Renal cortex interstitium (tissue), 15 donors: Measurements from ENCODE around the gene CDH11. TPM values are rescaled to one million over a fixed set of nuclear protein-coding genes. Genes with fewer than 3 reads are reported as not detected.

Source experiments
- DNase-seq, 11 donors: peaks; one replicate each; pipeline ENCODE4 v3.0.0-alpha.2; 2013; ENCODE audit warnings: low read depth in 9 of 11, low spot score in 4 of 11; ENCODE audit errors: extremely low read depth in 1 of 11
- long read RNA-seq, 16 experiments: transcript quantifications; one replicate each; lab custom pipeline, GENCODE V29; 2026
- polyA plus RNA-seq, 3 donors: library from polyadenylated mRNA; unstranded; fragments of 120-200 nt; gene quantifications; one replicate each; pipeline ENCODE4 v1.2.1, GENCODE V29; 2013; ENCODE audit not compliant: insufficient read length in 3 of 3

The CDH11 gene, protein sequence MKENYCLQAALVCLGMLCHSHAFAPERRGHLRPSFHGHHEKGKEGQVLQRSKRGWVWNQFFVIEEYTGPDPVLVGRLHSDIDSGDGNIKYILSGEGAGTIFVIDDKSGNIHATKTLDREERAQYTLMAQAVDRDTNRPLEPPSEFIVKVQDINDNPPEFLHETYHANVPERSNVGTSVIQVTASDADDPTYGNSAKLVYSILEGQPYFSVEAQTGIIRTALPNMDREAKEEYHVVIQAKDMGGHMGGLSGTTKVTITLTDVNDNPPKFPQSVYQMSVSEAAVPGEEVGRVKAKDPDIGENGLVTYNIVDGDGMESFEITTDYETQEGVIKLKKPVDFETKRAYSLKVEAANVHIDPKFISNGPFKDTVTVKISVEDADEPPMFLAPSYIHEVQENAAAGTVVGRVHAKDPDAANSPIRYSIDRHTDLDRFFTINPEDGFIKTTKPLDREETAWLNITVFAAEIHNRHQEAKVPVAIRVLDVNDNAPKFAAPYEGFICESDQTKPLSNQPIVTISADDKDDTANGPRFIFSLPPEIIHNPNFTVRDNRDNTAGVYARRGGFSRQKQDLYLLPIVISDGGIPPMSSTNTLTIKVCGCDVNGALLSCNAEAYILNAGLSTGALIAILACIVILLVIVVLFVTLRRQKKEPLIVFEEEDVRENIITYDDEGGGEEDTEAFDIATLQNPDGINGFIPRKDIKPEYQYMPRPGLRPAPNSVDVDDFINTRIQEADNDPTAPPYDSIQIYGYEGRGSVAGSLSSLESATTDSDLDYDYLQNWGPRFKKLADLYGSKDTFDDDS
- 100 to 1,000 TPM; 150 to 221 (median 177) TPM for polyA plus RNA-seq
- long read RNA-seq, donor 1, full-length matches to known transcripts = 11 of 11 reads
- long read RNA-seq, donor 1, partial matches to known transcripts = 0 of 11 reads
- long read RNA-seq, donor 1, other reads (novel, unspliced or antisense) = 0 of 11 reads
- long read RNA-seq, donor 2, full-length matches to known transcripts = 12 of 12 reads
- long read RNA-seq, donor 2, partial matches to known transcripts = 0 of 12 reads
- long read RNA-seq, donor 2, other reads (novel, unspliced or antisense) = 0 of 12 reads
- long read RNA-seq, donor 3, full-length matches to known transcripts = 25 of 30 reads
- long read RNA-seq, donor 3, partial matches to known transcripts = 5 of 30 reads
- long read RNA-seq, donor 3, other reads (novel, unspliced or antisense) = 0 of 30 reads
- long read RNA-seq, donor 4, full-length matches to known transcripts = 14 of 25 reads
- long read RNA-seq, donor 4, partial matches to known transcripts = 11 of 25 reads
- long read RNA-seq, donor 4, other reads (novel, unspliced or antisense) = 0 of 25 reads
- long read RNA-seq, donor 5 = 0 reads
- long read RNA-seq, donor 6, full-length matches to known transcripts = 16 of 16 reads
- long read RNA-seq, donor 6, partial matches to known transcripts = 0 of 16 reads
- long read RNA-seq, donor 6, other reads (novel, unspliced or antisense) = 0 of 16 reads
- long read RNA-seq, donor 7, full-length matches to known transcripts = 10 of 10 reads
- long read RNA-seq, donor 7, partial matches to known transcripts = 0 of 10 reads
- long read RNA-seq, donor 7, other reads (novel, unspliced or antisense) = 0 of 10 reads
- long read RNA-seq, donor 8 = 0 reads
- long read RNA-seq, donor 9, full-length matches to known transcripts = 9 of 14 reads
- long read RNA-seq, donor 9, partial matches to known transcripts = 5 of 14 reads
- long read RNA-seq, donor 9, other reads (novel, unspliced or antisense) = 0 of 14 reads
- long read RNA-seq, donor 10, full-length matches to known transcripts = 5 of 10 reads
- long read RNA-seq, donor 10, partial matches to known transcripts = 5 of 10 reads
- long read RNA-seq, donor 10, other reads (novel, unspliced or antisense) = 0 of 10 reads
- long read RNA-seq, donor 11, full-length matches to known transcripts = 12 of 12 reads
- long read RNA-seq, donor 11, partial matches to known transcripts = 0 of 12 reads
- long read RNA-seq, donor 11, other reads (novel, unspliced or antisense) = 0 of 12 reads
- long read RNA-seq, donor 12, full-length matches to known transcripts = 3 of 3 reads
- long read RNA-seq, donor 12, partial matches to known transcripts = 0 of 3 reads
- long read RNA-seq, donor 12, other reads (novel, unspliced or antisense) = 0 of 3 reads
- long read RNA-seq, donor 13 = 0 reads
- long read RNA-seq, donor 14, full-length matches to known transcripts = 8 of 8 reads
- long read RNA-seq, donor 14, partial matches to known transcripts = 0 of 8 reads
- long read RNA-seq, donor 14, other reads (novel, unspliced or antisense) = 0 of 8 reads
- long read RNA-seq, donor 15, full-length matches to known transcripts = 8 of 8 reads
- long read RNA-seq, donor 15, partial matches to known transcripts = 0 of 8 reads
- long read RNA-seq, donor 15, other reads (novel, unspliced or antisense) = 0 of 8 reads
- long read RNA-seq, donor 16, full-length matches to known transcripts = 27 of 112 reads
- long read RNA-seq, donor 16, partial matches to known transcripts = 85 of 112 reads
- long read RNA-seq, donor 16, other reads (novel, unspliced or antisense) = 0 of 112 reads

DNA sequence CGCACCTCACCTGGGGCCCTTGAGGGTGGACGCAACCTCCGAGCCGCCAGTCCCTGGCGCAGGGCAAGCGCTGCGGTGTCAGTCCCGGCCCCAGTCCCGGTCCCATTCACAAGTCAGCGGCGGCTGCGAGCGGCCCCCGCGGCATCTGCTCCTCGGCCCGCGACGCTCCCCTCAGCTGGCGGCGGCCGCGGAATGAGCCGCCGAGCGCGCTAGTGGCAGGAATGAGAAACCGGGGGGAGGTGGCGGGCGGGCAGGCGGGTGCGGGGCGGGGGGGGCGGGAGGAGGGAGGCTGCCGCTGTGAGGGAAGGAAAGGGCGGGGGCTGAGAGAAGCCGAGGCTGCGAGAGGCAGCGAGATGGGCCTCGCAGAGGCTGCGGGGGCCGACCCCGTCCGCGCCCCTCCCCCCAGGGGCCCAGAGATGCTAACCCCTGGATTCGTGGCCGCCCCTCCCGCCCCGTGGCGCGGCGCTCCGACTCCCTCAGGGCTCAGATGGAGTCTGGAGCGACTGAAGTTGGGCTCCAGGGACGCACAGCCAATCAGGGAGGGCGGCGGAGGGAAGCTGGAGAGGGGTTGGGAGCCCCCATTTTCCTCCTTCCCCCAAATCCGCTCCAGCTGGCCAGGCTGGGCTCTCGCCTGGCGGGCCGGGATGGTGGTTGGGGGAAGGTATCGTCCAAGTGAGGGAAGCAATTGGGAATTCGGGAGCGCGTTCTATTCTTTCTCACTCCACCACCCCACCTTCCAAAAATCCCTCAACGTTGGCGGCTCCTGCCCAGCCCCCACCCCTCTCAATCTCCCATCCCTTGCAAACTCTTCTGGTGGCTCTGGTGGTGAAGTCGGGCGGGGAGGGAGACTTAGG lies at the start of gene CDH11:
Gene CDH11 (minus strand): TSS at position 194 of the 854 bp plus-strand sequence. CDS start 117,194 bp downstream, outside the sequence.
- DNase-seq = peak in 9 of 11 donors; percentile 67 to 84 (median 74)

DNA sequence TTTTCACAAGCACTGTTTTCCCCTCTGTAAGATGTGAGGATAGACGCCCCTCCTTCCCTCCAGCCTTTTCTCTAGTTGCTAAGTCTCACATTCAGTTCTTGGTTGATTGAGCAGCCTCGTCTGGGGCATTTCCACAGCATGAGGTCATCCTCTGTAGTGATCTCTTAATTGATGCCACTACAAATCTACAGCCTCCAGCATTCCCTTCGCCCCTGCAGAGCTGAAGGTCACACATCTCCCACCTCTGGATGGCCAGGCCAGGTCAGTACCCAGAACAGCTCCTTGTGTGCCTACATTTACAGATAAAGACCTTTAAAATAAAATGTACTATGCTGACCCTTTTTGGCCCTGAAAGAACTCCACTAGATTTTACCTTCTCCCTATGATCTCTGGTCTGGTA lies 32.5 kb upstream of the CDH11 start:
- peak in 9 of 11 donors; percentile 12 to 43 (median 25) for DNase-seq

DNA sequence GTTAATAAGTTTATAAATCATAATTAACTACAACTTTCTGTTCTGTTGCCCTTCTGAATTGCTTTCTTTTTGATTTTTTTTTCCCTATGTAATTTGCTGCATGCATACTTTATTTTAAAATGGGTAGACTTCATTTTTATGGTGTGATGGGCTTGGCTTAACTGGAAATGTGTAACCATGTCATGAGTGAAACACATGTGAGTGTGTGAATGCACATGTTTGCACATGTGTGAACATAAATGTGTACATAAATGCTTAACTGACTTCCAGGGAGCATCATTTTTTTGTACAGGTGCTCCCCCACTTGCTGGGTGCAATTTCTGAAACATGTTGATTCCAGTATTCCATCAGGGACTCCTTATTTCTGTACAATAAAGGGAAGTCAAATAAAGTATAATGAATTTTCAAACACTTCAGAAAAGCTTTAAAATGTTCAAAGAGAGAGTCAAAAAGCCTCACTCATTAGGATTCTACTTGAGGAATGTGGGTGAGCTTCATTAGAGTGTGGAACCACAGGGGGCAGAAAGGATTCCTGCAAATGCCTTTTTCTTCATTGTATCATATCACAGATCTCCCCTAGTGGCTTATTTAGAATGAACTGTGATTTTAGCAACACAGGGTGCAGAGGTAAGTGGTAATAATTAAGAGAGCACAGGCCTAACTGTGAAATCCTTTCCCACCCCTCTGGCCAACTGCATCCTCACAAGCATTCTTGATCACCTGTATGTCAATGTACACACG lies 31.7 kb upstream of the CDH11 start:
- DNase-seq = no peak

DNA sequence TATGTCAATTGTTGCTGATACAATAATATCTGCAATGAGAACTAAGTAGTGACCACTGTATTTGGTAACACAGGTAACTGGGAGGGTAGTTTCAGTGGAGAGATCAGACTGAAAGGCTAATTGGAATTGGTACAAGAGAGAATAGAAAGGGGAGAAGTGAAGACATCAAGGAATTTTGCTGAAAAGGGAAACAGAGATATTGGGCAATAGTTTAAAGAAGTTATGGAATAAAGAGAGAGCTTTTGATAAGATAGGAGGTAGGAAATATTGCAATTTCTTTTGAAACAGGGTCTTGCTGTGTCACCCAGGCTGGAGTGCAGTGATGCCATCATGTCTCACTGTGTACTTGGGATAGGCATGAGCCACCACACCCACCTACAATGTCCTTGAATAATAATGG lies 26.9 kb upstream of the CDH11 start:
- DNase-seq = no peak

DNA sequence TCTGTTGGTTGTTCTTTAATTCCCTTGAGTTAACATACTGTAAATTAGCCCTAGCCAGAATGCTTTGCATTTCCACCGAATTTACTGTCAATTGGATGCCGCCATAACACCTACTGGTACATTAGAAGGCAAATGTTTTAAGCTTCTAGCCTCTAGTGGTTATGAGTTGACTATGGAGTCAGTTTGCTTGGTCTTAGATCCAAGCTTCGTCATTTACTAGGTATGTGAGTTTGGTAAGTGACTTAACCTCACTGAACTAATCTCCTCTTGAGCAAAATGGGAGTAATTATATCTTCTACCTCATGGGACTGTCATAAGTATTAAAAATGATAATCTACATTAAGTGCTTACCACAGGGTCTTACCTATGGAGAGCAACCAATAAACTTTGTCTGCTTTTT lies 20.4 kb upstream of the CDH11 start:
- no peak for DNase-seq

DNA sequence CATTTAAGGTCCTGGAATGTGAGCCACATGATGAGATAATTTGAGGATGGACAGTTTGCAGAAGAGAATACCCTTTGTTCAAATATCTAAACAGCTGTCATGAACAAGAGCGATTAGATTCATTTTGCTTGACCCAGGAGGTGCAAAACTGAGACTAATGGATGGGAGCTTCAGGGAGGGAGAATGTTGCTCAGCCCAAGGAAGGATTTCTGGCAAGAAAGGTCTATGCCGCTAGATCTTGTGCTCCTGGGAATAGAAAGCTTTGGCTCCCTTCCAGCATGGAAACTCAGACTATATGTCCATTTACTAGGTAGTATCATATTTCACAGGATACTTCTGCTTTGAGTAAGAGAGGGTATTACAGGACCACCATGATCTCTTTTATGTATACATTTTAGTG lies 14.8 kb upstream of the CDH11 start:
- no peak for DNase-seq

DNA sequence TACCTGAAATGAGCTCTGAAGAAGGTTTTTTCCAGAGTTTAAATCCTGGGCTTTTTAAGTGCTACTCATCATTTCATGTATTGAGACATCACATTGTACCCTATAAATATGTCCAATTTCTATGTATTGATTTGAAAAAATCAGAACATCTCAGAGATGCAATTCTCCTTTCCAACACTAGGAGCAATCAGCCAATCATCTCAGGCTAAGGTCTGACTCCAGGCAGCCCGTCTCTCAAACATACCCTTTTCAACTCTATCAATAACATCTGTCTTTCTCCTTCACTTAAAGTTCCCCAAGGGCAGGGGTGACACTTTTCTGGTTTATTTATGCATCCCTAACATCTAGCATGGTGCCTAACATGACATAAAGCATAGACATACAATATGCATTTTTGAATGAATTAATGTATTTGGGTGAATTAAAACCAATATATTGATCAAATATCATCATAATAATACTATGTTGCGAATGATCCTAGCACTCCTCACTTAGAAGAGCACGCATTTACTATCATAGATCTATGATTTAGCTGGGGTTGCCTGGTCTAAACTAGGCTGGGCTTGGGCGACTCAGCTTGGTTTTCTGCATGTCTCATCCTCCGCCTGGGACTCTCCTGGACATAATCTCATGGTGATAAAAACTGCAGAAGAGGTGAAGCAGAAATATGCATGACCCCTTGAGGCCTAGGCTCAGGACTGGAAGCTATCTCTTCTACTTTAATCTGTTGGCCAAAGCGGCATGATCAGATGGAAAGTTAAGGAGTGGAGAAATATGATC lies 5.2 kb upstream of the CDH11 start:
- DNase-seq = no peak

DNA sequence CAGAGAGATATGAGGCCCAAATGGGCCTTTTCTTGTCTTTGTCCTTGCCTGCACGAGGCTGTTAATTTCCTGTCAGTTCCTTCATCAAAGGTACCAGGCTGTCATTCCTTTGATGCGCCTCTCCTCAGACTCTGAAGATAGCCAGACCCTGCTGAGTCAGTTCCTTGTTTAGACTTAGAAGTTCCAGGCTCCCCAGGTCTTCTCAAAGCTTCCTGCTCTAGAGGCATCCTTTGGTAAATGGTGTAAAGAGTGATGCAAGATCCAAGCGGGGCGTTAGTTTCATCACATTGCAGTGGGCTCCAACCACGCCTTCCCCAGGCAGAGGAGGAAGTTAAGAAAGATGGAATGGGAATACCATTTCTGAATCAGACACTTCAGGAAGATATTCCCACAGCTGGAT lies 4.0 kb upstream of the CDH11 start:
- no peak for DNase-seq

DNA sequence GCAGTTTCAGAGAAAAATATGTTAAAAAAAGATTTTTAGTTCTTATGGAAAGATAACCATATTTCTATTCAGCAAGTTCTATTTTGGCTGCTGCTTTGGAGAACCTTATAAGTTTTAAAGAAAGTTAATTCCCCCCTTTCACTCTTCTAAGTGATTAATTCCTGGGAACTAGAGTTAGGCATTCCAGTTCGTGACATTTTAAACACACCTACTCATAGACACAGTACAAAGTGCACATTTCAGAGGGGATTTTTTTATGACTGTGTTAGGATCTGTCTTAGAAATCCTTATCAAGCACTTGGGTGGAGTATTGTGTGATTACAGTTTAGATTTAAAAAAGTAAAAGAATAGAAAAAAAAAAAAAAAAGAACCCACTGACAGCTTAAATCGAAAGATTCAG lies 3.5 kb upstream of the CDH11 start:
- no peak for DNase-seq

DNA sequence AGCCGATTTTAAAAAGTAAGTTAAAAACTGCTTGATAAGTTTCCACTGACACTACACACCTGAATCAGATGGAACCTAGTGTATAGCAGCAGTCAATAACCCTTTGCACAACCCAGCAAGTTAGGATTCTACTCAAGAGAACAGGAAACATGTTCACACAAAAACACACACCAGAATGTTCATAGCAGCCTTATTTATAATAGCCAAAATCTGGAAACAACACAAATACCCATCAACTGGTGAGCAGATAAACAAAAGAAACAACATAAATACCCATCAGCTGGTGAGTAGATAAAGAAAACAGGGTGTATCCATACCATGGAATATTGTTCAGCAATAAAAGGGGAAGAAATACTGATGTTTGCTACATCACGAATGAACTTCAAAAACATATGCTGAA lies 2.7 kb upstream of the CDH11 start:
- DNase-seq = no peak

DNA sequence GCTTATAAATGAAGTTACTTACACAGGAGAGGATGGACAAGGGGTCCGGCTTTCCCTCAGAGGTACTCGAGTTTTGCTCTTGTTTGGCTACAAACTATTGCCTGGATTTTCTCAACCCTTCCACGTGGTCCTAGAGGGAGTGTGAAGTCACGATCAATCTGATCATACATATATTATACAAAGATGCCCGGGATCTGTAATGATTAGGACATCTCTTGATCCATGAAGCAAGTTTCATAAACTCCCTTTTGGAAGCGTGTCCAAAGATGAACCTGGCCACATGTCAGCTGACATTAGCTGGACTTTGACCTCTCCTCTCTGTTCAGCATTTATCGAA lies 2.3 kb upstream of the CDH11 start:
- DNase-seq = no peak

DNA sequence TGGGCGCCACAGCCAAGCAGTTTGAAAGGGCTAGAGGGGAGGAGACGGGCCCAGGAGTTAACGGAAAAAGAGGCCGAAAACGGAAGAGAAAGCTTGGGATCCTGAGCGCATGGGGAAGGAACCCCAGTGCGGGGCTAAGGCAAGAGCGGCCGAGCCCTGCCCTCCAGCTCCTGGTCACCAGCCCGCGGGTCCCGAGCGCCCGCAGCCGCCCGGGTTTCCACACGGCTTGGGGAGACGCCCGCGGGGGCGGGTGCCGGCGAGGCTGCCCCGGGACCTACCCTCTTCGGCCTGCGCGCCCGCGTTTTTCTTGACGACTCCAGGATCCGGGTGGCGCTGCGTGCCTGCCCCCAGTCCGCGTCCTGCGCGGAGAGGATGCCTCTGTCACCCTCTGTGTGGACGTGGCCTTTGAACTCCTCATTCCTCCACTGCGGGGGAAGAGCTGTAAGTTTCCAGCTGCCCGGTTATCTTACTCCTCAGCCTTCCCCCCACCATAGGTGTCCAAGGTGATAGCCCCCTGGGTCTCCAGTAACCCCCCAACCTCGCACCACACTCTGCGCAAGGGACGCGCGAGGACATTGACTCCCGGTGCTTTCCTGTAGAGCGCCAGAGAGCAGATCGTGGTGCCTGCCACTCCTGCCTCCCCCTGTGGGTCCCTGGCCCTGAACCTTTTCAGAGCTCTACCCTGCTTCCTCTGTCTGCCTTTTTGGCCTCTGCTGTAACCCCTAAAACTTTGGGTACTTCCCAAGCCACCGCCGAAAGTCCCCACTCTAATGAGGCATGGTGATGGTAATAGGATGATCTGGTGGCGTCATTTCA lies 1.7 kb upstream of the CDH11 start:
- DNase-seq = no peak

DNA sequence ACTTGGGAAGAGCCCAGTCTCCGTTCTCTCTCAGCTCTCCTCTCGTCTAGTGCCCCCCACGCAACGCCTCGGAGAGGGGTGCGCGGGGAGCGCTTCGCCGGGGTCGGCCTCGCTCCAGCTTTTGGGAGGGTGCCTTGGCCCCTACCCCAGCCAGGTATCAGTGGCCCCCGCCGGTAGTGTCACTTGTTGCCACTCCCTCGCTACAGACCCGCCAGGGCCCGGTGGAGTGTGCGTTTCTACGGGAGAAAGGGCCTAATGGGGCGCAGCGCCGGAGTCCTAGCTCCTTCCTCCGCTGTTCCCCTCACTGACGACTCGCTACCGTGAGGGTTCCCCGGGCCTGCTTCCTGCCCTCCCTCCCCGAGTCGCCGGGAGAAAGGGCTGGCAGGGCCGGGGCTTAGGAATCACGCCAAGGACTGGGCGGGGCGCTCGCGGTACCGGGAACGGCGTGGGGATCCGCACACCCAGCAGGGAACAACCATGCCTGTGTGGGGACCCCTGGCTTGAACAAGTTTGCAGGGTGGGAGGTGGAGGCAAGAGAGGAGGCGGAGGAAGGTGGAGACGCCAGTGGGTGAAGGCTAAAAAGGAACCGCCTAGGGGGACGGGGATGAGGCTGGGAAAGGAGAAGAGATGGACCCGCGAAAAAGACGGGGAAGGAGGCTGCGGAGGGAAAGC lies 997 bp upstream of the CDH11 start:
- DNase-seq = peak in 5 of 11 donors; percentile 40 to 59 (median 50)
